Erythroblast (primary cell): ENCODE measurements around the gene BSPRY.
"Not testable (repeated sequence)": the region's sequence is repeated elsewhere in the genome, so short reads cannot be mapped to it uniquely, and the experiment has no call there.

Experiments used
- GATA1 ChIP-seq: IDR thresholded peaks from 2 replicates; pipeline ENCODE4 v1.6.1; 2011; ENCODE audit warnings: low read depth, mild to moderate bottlenecking, control low read depth, low read length, moderate library complexity
- POLR2A ChIP-seq: IDR thresholded peaks from 2 replicates; pipeline ENCODE4 v1.6.1; 2011; ENCODE audit warnings: mild to moderate bottlenecking, low read length

- TF ChIP-seq POLR2A, GATA1: not testable (repeated sequence)
Measured at GRCh38 chr9:113379829-113380210, 30.5 kb downstream of the BSPRY start.
